Naive thymus-derived CD8-positive, alpha-beta T cell (primary cell): Measurements from ENCODE around the gene UFSP2. TPM values are rescaled to one million over a fixed set of nuclear protein-coding genes. Genes with fewer than 3 reads are reported as not detected.

Experiments used
- ATAC-seq, 2 donors: fragments of 150-1000 bp; cut with Tn5 transposase in 1 of 2; sonication (Bioruptor Pico), chemical (Tn5 transposase) in 1 of 2; 1 replicate in 1 of 2; 2 replicates in 1 of 2; pipeline ENCODE4 v1.10.0; 2021; ENCODE audit warnings: mild to moderate bottlenecking in 2 of 2, moderate library complexity in 2 of 2
- POLR2A ChIA-PET: fragments of 350-600 bp; sonication (Branson Sonifier 250); formaldehyde crosslinking; loops from one replicate; lab custom pipeline; 2021; ENCODE audit warnings: antibody characterized with exemption; lab: Charles Lee
- DNase-seq, 10 donors: peaks; one replicate each; pipeline versions ENCODE4 v3.0.0 to v3.0.0-alpha.2; 2020 to 2022
- H3K27ac Mint-ChIP-seq, 10 donors: one replicate each; pipeline ENCODE4 v1.8.0; 2020 to 2022; ENCODE audit warnings: mild to moderate bottlenecking in 10 of 10, mixed read lengths in 10 of 10, moderate library complexity in 4 of 10, inconsistent platforms in 1 of 10
- H3K27me3 Mint-ChIP-seq, 5 donors: one replicate each; pipeline ENCODE4 v1.8.0; 2021 to 2022; ENCODE audit warnings: mixed read lengths in 5 of 5
- H3K36me3 Mint-ChIP-seq, 3 donors: one replicate each; pipeline ENCODE4 v1.8.0; 2020 to 2022; ENCODE audit warnings: mixed read lengths in 3 of 3, mild to moderate bottlenecking in 2 of 3, inconsistent platforms in 1 of 3
- H3K4me1 Mint-ChIP-seq, 4 donors: one replicate each; pipeline ENCODE4 v1.8.0; 2021 to 2022; ENCODE audit warnings: mixed read lengths in 4 of 4
- H3K4me3 Mint-ChIP-seq, 10 donors: one replicate each; pipeline ENCODE4 v1.8.0; 2020 to 2022; ENCODE audit warnings: mild to moderate bottlenecking in 10 of 10, mixed read lengths in 10 of 10, moderate library complexity in 6 of 10, inconsistent platforms in 1 of 10
- H3K9me3 Mint-ChIP-seq, 9 donors: one replicate each; pipeline ENCODE4 v1.8.0; 2020 to 2022; ENCODE audit warnings: mixed read lengths in 9 of 9, mild to moderate bottlenecking in 3 of 9, inconsistent platforms in 1 of 9, moderate library complexity in 1 of 9
- polyA plus RNA-seq, 3 donors: library from polyadenylated mRNA; unstranded; fragments of 300-500 nt; fragmentation: Illumina TruSeq; gene quantifications; one replicate each; pipeline ENCODE4 v1.2.3, GENCODE V29; 2021
- total RNA-seq, 8 experiments: library from RNA in 2 of 8; stranded (reverse) in 2 of 8; gene quantifications; one replicate each; pipeline ENCODE4 v1.2.3 and lab custom pipeline; 2021 to 2026

The UFSP2 gene
- total and polyA plus RNA-seq, 5 experiments from 2014 or later, result 22.9 to 53.9 (median 34.8) TPM

GRCh38 chr4:185464183-185464582 lies 38.4 kb upstream of the UFSP2 start:
- POLR2A ChIA-PET, result interaction anchor here (0.5 kb wide), 1 partner anchor 38 kb away, joined by 4 read pairs; no protein-coding TSS in a partner anchor
- no peak for ATAC-seq
- H3K9me3 Mint-ChIP-seq, result no peaks in the 10 kb centered on the region
- no peaks in the 10 kb centered on the region for H3K4me1 Mint-ChIP-seq
- peaks cover 0 to 11% (median 0%) of the 10 kb centered on the region in 3 donors for H3K36me3 Mint-ChIP-seq
- peaks cover 0 to 21% (median 5%) of the 10 kb centered on the region in 5 donors for H3K27me3 Mint-ChIP-seq
- no peak overlapping the region for H3K27ac Mint-ChIP-seq
- no peak for DNase-seq
- no peak overlapping the region for H3K4me3 Mint-ChIP-seq

- POLR2A ChIA-PET, result interaction anchor here (0.5 kb wide), 1 partner anchor 37 kb away, joined by 4 read pairs; no protein-coding TSS in a partner anchor
- Mint-ChIP-seq H3K36me3 (peaks cover 0 to 11% (median 0%) of the 10 kb centered on the region in 3 donors), H3K9me3 (no peaks in the 10 kb centered on the region), H3K4me3 (no peak overlapping the region), H3K4me1 (no peaks in the 10 kb centered on the region), H3K27ac (no peak overlapping the region), H3K27me3 (peaks cover 0 to 26% (median 5%) of the 10 kb centered on the region in 5 donors)
- DNase-seq (no peak), ATAC-seq (no peak)
These were observed 37.8 kb upstream of the UFSP2 start for GRCh38 chr4:185463541-185463940.

- H3K27me3 Mint-ChIP-seq, result peaks cover 0 to 27% (median 5%) of the 10 kb centered on the region in 5 donors
- peaks cover 0 to 11% (median 0%) of the 10 kb centered on the region in 3 donors for H3K36me3 Mint-ChIP-seq
- ATAC-seq, result no peak
- H3K27ac Mint-ChIP-seq, result no peak overlapping the region
- no peaks in the 10 kb centered on the region for H3K9me3 Mint-ChIP-seq
- no peak for DNase-seq
- no peak overlapping the region for H3K4me3 Mint-ChIP-seq
- H3K4me1 Mint-ChIP-seq, result no peaks in the 10 kb centered on the region
- POLR2A ChIA-PET, result no interaction called here
These were observed 35.8 kb upstream of the UFSP2 start for GRCh38 chr4:185461565-185461964.

- ATAC-seq, result no peak
- peaks cover 0 to 11% (median 0%) of the 10 kb centered on the region in 3 donors for H3K36me3 Mint-ChIP-seq
These were observed 31.4 kb upstream of the UFSP2 start for GRCh38 chr4:185457136-185457535.

GRCh38 chr4:185456131-185456530 lies 30.4 kb upstream of the UFSP2 start:
- Mint-ChIP-seq H3K36me3 (peaks cover 0 to 11% (median 0%) of the 10 kb centered on the region in 3 donors), H3K4me3 (no peak overlapping the region), H3K27ac (no peak overlapping the region), H3K4me1 (no peaks in the 10 kb centered on the region), H3K27me3 (peaks cover 0 to 35% (median 2%) of the 10 kb centered on the region in 5 donors), H3K9me3 (no peaks in the 10 kb centered on the region)
- ATAC-seq, result no peak
- POLR2A ChIA-PET, result no interaction called here
- no peak for DNase-seq

More at GRCh38 chr4:185457136-185457535, 31.4 kb upstream of the UFSP2 start:
- POLR2A ChIA-PET, result no interaction called here
- Mint-ChIP-seq H3K4me1 (no peaks in the 10 kb centered on the region), H3K27ac (no peak overlapping the region), H3K4me3 (no peak overlapping the region), H3K27me3 (peaks cover 0 to 34% (median 6%) of the 10 kb centered on the region in 5 donors), H3K9me3 (no peaks in the 10 kb centered on the region)
- DNase-seq, result no peak

- Mint-ChIP-seq H3K36me3 (no peaks in the 10 kb centered on the region), H3K27ac (no peak overlapping the region), H3K9me3 (no peaks in the 10 kb centered on the region), H3K4me3 (no peak overlapping the region), H3K27me3 (peaks cover 3 to 28% (median 7%) of the 10 kb centered on the region in 5 donors), H3K4me1 (no peaks in the 10 kb centered on the region)
- ATAC-seq (no peak), DNase-seq (no peak)
- POLR2A ChIA-PET, result interaction anchor here (0.6 kb wide), 1 partner anchor 632 kb away, joined by 4 read pairs; no protein-coding TSS in a partner anchor
These were observed 19.4 kb upstream of the UFSP2 start for GRCh38 chr4:185445209-185445608.

- H3K27me3 Mint-ChIP-seq, result peaks cover 0 to 21% (median 4%) of the 10 kb centered on the region in 5 donors
- no peaks in the 10 kb centered on the region for H3K4me1 Mint-ChIP-seq
- ATAC-seq, result no peak
- H3K4me3 Mint-ChIP-seq, result no peak overlapping the region
- DNase-seq, result no peak
- H3K27ac Mint-ChIP-seq, result no peak overlapping the region
- no peaks in the 10 kb centered on the region for H3K36me3 Mint-ChIP-seq
- POLR2A ChIA-PET, result no interaction called here
- no peaks in the 10 kb centered on the region for H3K9me3 Mint-ChIP-seq
These were observed 15.7 kb upstream of the UFSP2 start for GRCh38 chr4:185441479-185441878.

GRCh38 chr4:185437809-185438208 lies 12.0 kb upstream of the UFSP2 start:
- DNase-seq (no peak), ATAC-seq (no peak)
- Mint-ChIP-seq H3K27ac (no peak overlapping the region), H3K4me3 (no peak overlapping the region), H3K27me3 (peaks cover 0 to 19% (median 0%) of the 10 kb centered on the region in 5 donors), H3K9me3 (no peaks in the 10 kb centered on the region), H3K4me1 (no peaks in the 10 kb centered on the region), H3K36me3 (no peaks in the 10 kb centered on the region)
- POLR2A ChIA-PET, result no interaction called here

- Mint-ChIP-seq H3K36me3 (no peaks in the 10 kb centered on the region), H3K4me1 (no peaks in the 10 kb centered on the region), H3K27ac (no peak overlapping the region), H3K9me3 (no peaks in the 10 kb centered on the region), H3K4me3 (no peak overlapping the region), H3K27me3 (peaks cover 0 to 10% (median 0%) of the 10 kb centered on the region in 5 donors)
- POLR2A ChIA-PET, result no interaction called here
- DNase-seq (no peak), ATAC-seq (no peak)
These were observed 9.7 kb upstream of the UFSP2 start for GRCh38 chr4:185435466-185435865.

GRCh38 chr4:185429660-185430059 lies 3.9 kb upstream of the UFSP2 start:
- no peaks in the 10 kb centered on the region for H3K9me3 Mint-ChIP-seq
- ATAC-seq (no peak), DNase-seq (no peak)
- POLR2A ChIA-PET, result no interaction called here
- H3K4me1 Mint-ChIP-seq, result peaks cover 8 to 12% (median 12%) of the 10 kb centered on the region in 4 donors
- H3K36me3 Mint-ChIP-seq, result no peaks in the 10 kb centered on the region
- H3K4me3 Mint-ChIP-seq, result no peak overlapping the region
- peak overlapping the region in 1 of 10 donors; percentile 9 for H3K27ac Mint-ChIP-seq
- H3K27me3 Mint-ChIP-seq, result peaks cover 0 to 7% (median 0%) of the 10 kb centered on the region in 5 donors

GRCh38 chr4:185426960-185427688 lies 1.4 kb upstream of the UFSP2 start:
- ATAC-seq (no peak), DNase-seq (peak in 1 of 10 donors; percentile 64)
- no peaks in the 10 kb centered on the region for H3K9me3 Mint-ChIP-seq
- H3K27ac Mint-ChIP-seq, result peak overlapping the region in 8 of 10 donors; percentile 31 to 100 (median 75)
- POLR2A ChIA-PET, result interaction anchor here (0.6 to 3.0 kb wide), 6 partner anchors 31 to 776 kb away, joined by 3 to 45 read pairs (median 6); partner anchors contain the start of genes ANKRD37, CCDC110, CENPU and LRP2BP
- H3K4me3 Mint-ChIP-seq, result peak overlapping the region in 7 of 10 donors; percentile 11 to 63 (median 48)
- H3K4me1 Mint-ChIP-seq, result peaks cover 14 to 29% (median 28%) of the 10 kb centered on the region in 4 donors
- H3K27me3 Mint-ChIP-seq, result peaks cover 0 to 5% (median 0%) of the 10 kb centered on the region in 5 donors
- peaks cover 0 to 2% (median 0%) of the 10 kb centered on the region in 3 donors for H3K36me3 Mint-ChIP-seq

- DNase-seq, result peak in 1 of 10 donors; percentile 25
- H3K27ac Mint-ChIP-seq, result peak overlapping the region; percentile 95 to 100 (median 100)
- no peak for ATAC-seq
- POLR2A ChIA-PET, result interaction anchor here (0.7 to 3.0 kb wide), 6 partner anchors 23 to 691 kb away, joined by 3 to 45 read pairs (median 4); partner anchors contain the start of genes ANKRD37, CCDC110, CENPU and LRP2BP
- no peaks in the 10 kb centered on the region for H3K9me3 Mint-ChIP-seq
- peak overlapping the region; percentile 82 to 94 (median 90) for H3K4me3 Mint-ChIP-seq
- peaks cover 0 to 5% (median 0%) of the 10 kb centered on the region in 5 donors for H3K27me3 Mint-ChIP-seq
- peaks cover 5 to 14% (median 6%) of the 10 kb centered on the region in 3 donors for H3K36me3 Mint-ChIP-seq
- peaks cover 22 to 39% (median 35%) of the 10 kb centered on the region in 4 donors for H3K4me1 Mint-ChIP-seq
These were observed 688 bp downstream of the UFSP2 start for GRCh38 chr4:185424905-185425646.
